Measurements from ENCODE around the gene ANXA11. TPM values are rescaled to one million over a fixed set of nuclear protein-coding genes. Genes with fewer than 3 reads are reported as not detected.

ANXA11 gene
- total RNA-seq, 6 donors from 2014 or later = 108 to 327 (median 194) TPM

DNA sequence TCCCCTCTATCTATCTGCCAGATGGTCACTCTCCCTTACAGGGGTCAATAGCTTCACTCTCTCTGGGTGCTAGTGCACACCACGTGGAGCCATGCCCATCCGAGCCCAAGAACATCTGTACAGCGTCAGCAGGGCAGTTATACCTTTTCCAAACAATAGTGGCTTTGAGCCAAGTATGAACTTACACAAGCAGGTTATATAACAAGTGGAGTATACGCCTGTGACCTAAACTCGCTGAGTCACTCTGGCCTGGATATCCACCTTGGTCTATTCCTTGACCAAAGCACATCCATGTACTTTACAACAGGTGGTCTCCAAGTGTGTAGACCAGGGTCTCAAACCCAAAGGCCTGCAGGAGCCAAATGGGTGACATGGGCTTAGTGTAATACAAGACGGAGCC lies 52.5 kb downstream of the ANXA11 start:
- WGBS, 2 donors = 85 to 94% methylated on average over 5 to 6 of the region's 6 CpGs
- TF ChIP-seq CTCF (IDR thresholded peaks at IDR 0.05) (no peak), POLR2AphosphoS5 (IDR thresholded peaks at IDR 0.05) (no peak), EP300 (IDR thresholded peaks at IDR 0.05) (no peak), POLR2A (IDR thresholded peaks at IDR 0.05) (no peak)
- Histone ChIP-seq H3K27ac (peak overlapping the region in 1 of 4 donors; percentile 23), H3K4me1 (peaks cover under 1 to 1% (median 1%) of the 10 kb centered on the region in 4 donors), H3K27me3 (no peaks in the 10 kb centered on the region), H3K36me3 (peaks cover 13 to 72% (median 59%) of the 10 kb centered on the region in 4 donors), H3K9me3 (no peaks in the 10 kb centered on the region), H3K4me3 (no peak overlapping the region)
- ATAC-seq (ENCODE audit: low FRiP score in 2 of 2) = no peak
- DNase-seq = no peak

DNA sequence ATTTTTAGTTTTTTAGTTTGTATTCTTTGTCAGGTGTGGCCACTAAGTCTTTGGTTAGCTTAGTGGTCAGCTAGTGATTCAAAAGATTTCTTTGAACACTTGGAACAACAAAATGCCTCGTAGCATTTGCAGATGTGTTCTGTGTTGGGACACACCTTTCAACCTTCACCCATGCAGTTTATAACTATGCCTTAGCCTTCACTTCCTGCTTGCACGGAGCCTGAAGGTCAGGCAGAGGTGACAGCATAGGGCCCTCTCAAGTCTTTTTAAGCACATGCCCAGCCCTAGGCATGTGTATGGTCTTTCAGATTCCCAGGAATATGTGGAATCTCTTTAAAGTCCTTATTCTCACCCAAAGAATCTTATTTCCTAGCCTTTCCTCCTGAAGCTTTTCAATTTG lies 55.2 kb downstream of the ANXA11 start:
- Histone ChIP-seq H3K4me3 (no peak overlapping the region), H3K27ac (no peak overlapping the region), H3K9me3 (no peaks in the 10 kb centered on the region), H3K27me3 (no peaks in the 10 kb centered on the region), H3K4me1 (peaks cover 0 to 9% (median 2%) of the 10 kb centered on the region in 4 donors), H3K36me3 (peaks cover 2 to 45% (median 35%) of the 10 kb centered on the region in 4 donors)
- 63 to 87% methylated on average over 2 of the region's 2 CpGs for WGBS, 2 donors
- no peak for ATAC-seq (ENCODE audit: low FRiP score in 2 of 2)
- TF ChIP-seq EP300 (IDR thresholded peaks at IDR 0.05) (no peak), CTCF (IDR thresholded peaks at IDR 0.05) (no peak), POLR2A (IDR thresholded peaks at IDR 0.05) (no peak), POLR2AphosphoS5 (IDR thresholded peaks at IDR 0.05) (no peak)
- DNase-seq = no peak

DNA sequence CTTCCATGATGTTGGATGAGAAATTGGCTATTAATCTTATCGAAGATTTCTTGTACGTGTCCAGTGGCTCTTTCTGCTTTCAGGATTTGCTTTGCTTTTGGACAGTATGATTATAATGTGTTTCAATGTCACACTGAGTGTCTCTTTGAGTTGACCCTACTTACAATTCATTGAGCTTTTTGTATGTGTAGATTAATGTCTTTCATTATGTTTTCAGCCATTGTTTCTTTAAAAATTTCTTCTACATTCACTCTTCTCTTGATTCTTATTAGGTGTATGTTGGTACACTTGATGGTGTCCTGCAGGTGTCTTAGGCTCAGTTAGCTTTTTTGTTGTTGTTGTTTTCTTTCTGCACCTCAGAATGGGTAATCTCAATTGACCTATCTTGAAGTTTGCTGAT lies 56.2 kb downstream of the ANXA11 start:
- ATAC-seq (ENCODE audit: low FRiP score in 2 of 2) (no peak), DNase-seq (no peak)
- no peak overlapping the region for H3K27ac ChIP-seq
- 94 to 100% methylated on average over 2 of the region's 2 CpGs for WGBS, 2 donors
- no peaks in the 10 kb centered on the region for H3K9me3 ChIP-seq
- no peaks in the 10 kb centered on the region for H3K27me3 ChIP-seq
- TF ChIP-seq POLR2AphosphoS5 (IDR thresholded peaks at IDR 0.05) (no peak), CTCF (IDR thresholded peaks at IDR 0.05) (no peak), EP300 (IDR thresholded peaks at IDR 0.05) (no peak), POLR2A (IDR thresholded peaks at IDR 0.05) (no peak)
- peaks cover 2 to 35% (median 25%) of the 10 kb centered on the region in 4 donors for H3K36me3 ChIP-seq
- peaks cover 8 to 20% (median 11%) of the 10 kb centered on the region in 4 donors for H3K4me1 ChIP-seq
- no peak overlapping the region for H3K4me3 ChIP-seq

DNA sequence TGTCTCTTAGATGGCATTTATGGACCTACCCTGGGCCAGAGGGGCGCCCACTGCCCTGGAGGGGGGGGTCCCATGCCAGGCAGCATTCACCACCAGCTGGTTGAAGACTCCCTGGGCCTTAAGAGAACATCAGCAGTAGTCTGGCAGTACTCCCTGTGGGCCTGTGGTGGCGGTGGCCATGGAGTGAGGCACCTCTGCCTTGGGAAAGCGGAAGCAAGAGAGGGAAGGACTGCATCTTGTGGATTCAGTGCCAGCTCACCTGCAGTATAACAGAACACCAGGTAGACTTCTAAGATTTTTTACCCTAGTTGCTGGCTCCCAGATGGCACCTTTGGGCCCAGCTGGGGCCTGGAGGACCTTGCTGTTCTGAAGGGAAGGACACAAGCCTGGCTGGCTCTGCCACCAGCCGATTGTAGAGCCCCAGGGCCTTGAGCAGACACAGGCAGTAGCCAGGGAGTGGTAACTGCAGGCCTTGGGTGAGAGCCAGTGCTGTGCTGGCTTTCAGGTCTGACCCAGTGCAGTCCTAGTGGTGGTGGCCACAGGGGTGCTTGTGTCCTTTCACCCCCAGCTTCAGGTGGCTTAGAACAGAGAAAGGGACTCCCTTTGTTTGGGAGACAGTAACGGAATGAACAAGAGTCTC lies 57.1 kb downstream of the ANXA11 start:
- peaks cover 15 to 25% (median 16%) of the 10 kb centered on the region in 4 donors for H3K4me1 ChIP-seq
- H3K4me3 ChIP-seq = no peak overlapping the region
- no peak for TF ChIP-seq CTCF (IDR thresholded peaks at IDR 0.05)
- no peak for TF ChIP-seq POLR2AphosphoS5 (IDR thresholded peaks at IDR 0.05)
- TF ChIP-seq POLR2A (IDR thresholded peaks at IDR 0.05) = no peak
- no peak for TF ChIP-seq EP300 (IDR thresholded peaks at IDR 0.05)
- ATAC-seq (ENCODE audit: low FRiP score in 2 of 2) (no peak), DNase-seq (no peak)
- no peak overlapping the region for H3K27ac ChIP-seq
- no peaks in the 10 kb centered on the region for H3K9me3 ChIP-seq
- WGBS, 2 donors = 79 to 100% methylated on average over 1 to 5 of the region's 5 CpGs
- H3K27me3 ChIP-seq = no peaks in the 10 kb centered on the region
- H3K36me3 ChIP-seq = peaks cover 2 to 26% (median 22%) of the 10 kb centered on the region in 4 donors

- WGBS, 2 donors = 78 to 83% methylated on average over 3 of the region's 3 CpGs
- no peak for DNase-seq
- TF ChIP-seq CTCF (IDR thresholded peaks at IDR 0.05) (no peak), EP300 (IDR thresholded peaks at IDR 0.05) (no peak), POLR2AphosphoS5 (IDR thresholded peaks at IDR 0.05) (no peak), POLR2A (IDR thresholded peaks at IDR 0.05) (no peak)
- no peaks in the 10 kb centered on the region for H3K27me3 ChIP-seq
- no peaks in the 10 kb centered on the region for H3K9me3 ChIP-seq
- H3K4me1 ChIP-seq = peaks cover 15 to 25% (median 16%) of the 10 kb centered on the region in 4 donors
- H3K4me3 ChIP-seq = no peak overlapping the region
- peaks cover 0 to 14% (median 9%) of the 10 kb centered on the region in 4 donors for H3K36me3 ChIP-seq
- no peak for ATAC-seq (ENCODE audit: low FRiP score in 2 of 2)
- H3K27ac ChIP-seq = no peak overlapping the region
These were observed 58.4 kb downstream of the ANXA11 start for GRCh38 chr10:80146918-80147317.

Measured in upper lobe of left lung (tissue), 6 donors.